MCF 10A (cell line): ENCODE measurements around the gene ZNF275. TPM values are rescaled to one million over a fixed set of nuclear protein-coding genes. Genes with fewer than 3 reads are reported as not detected.

Source experiments
- BruUV-seq: library from RNA; stranded (reverse); fragments of 400-500 nt; replicated peaks from 2 replicates; lab custom pipeline; 2021; lab: Mats Ljungman, UMichigan
- CTCF ChIA-PET: fragments of 300-600 bp; sonication (Branson Sonifier 250); formaldehyde crosslinking; extraction: SDS; loops from one replicate; lab custom pipeline; 2021; ENCODE audit warnings: antibody characterized with exemption, inconsistent platforms; lab: Yijun Ruan, JAX
- POLR2A ChIA-PET: fragments of 300-600, 350-650 bp; sonication (Branson Sonifier 250); formaldehyde crosslinking; extraction: SDS; loops from one replicate; lab custom pipeline; 2020; ENCODE audit warnings: antibody characterized with exemption, inconsistent platforms; lab: Yijun Ruan, JAX
- DNase-seq: peaks from one replicate; pipeline ENCODE4 v3.0.0-alpha.2; 2018; ENCODE audit not compliant: unreplicated experiment
- H3K27ac Mint-ChIP-seq: one replicate; pipeline ENCODE4 v1.8.0; 2022; ENCODE audit warnings: mild to moderate bottlenecking, low read depth, mixed read lengths; ENCODE audit not compliant: unreplicated experiment
- H3K27me3 Mint-ChIP-seq: one replicate; pipeline ENCODE4 v1.8.0; 2022; ENCODE audit warnings: mixed read lengths; ENCODE audit not compliant: insufficient read depth, unreplicated experiment
- H3K36me3 Mint-ChIP-seq: one replicate; pipeline ENCODE4 v1.8.0; 2022; ENCODE audit warnings: mild to moderate bottlenecking, moderate library complexity, mixed read lengths; ENCODE audit not compliant: insufficient read depth, unreplicated experiment
- H3K4me1 Mint-ChIP-seq: one replicate; pipeline ENCODE4 v1.8.0; 2022; ENCODE audit warnings: mixed read lengths; ENCODE audit not compliant: insufficient read depth, unreplicated experiment
- H3K4me3 Mint-ChIP-seq: one replicate; pipeline ENCODE4 v1.8.0; 2022; ENCODE audit warnings: mild to moderate bottlenecking, moderate library complexity, mixed read lengths; ENCODE audit not compliant: unreplicated experiment
- H3K9me3 Mint-ChIP-seq: one replicate; pipeline ENCODE4 v1.8.0; 2022; ENCODE audit warnings: mixed read lengths; ENCODE audit not compliant: unreplicated experiment
- intact Hi-C: fragments of 100-400 bp; cut with micrococcal nuclease; formaldehyde crosslinking; loops from 2 replicates; pipeline ENCODE4 v1.14.1; 2022
- total RNA-seq: library from RNA; stranded (reverse); gene quantifications from 2 replicates; pipeline ENCODE4 v1.2.3, GENCODE V29; 2022
- TF ChIP-seq, protein P1 (sequence below): fragments of 200-600 bp; IDR thresholded peaks from one replicate; pipeline ENCODE4 v1.8.0; 2022; ENCODE audit warnings: antibody characterized with exemption, mild to moderate bottlenecking; ENCODE audit not compliant: unreplicated experiment

Gene ZNF275
- total RNA-seq, 1 experiment from 2014 or later: 10.7 TPM

DNA sequence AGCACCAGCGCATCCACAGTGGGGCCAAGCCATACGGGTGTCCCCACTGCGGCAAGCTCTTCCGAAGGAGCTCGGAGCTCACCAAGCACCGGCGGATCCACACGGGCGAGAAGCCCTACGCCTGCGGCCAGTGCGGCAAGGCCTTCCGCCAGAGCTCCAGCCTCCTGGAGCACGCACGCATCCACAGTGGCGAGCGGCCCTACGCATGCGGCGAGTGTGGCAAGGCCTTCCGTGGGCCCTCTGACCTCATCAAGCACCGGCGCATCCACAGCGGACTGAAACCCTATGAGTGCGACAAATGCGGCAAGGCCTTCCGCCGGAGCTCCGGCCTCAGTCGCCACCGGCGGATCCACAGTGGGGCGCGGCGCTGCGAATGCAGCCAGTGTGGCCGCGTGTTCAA lies 13.6 kb downstream of the ZNF275 start:
- H3K27ac Mint-ChIP-seq: no peak overlapping the region
- TF ChIP-seq, protein P1, sequence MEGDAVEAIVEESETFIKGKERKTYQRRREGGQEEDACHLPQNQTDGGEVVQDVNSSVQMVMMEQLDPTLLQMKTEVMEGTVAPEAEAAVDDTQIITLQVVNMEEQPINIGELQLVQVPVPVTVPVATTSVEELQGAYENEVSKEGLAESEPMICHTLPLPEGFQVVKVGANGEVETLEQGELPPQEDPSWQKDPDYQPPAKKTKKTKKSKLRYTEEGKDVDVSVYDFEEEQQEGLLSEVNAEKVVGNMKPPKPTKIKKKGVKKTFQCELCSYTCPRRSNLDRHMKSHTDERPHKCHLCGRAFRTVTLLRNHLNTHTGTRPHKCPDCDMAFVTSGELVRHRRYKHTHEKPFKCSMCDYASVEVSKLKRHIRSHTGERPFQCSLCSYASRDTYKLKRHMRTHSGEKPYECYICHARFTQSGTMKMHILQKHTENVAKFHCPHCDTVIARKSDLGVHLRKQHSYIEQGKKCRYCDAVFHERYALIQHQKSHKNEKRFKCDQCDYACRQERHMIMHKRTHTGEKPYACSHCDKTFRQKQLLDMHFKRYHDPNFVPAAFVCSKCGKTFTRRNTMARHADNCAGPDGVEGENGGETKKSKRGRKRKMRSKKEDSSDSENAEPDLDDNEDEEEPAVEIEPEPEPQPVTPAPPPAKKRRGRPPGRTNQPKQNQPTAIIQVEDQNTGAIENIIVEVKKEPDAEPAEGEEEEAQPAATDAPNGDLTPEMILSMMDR: no peak
- intact Hi-C loops: no loop called here
- H3K9me3 Mint-ChIP-seq: no peaks in the 10 kb centered on the region
- no peaks in the 10 kb centered on the region for H3K27me3 Mint-ChIP-seq
- ChIA-PET CTCF (interaction anchor here (0.6 kb wide), 2 partner anchors 52 to 577 kb away, joined by 3 read pairs; no protein-coding TSS in a partner anchor), POLR2A (no interaction called here)
- DNase-seq: no peak
- no peak overlapping the region for H3K4me3 Mint-ChIP-seq
- peaks cover 24% of the 10 kb centered on the region for H3K36me3 Mint-ChIP-seq
- no TSS peak for BruUV-seq
- no peaks in the 10 kb centered on the region for H3K4me1 Mint-ChIP-seq

GRCh38 chrX:153348421-153348820 lies 14.5 kb downstream of the ZNF275 start:
- no peaks in the 10 kb centered on the region for H3K9me3 Mint-ChIP-seq
- peaks cover 24% of the 10 kb centered on the region for H3K36me3 Mint-ChIP-seq
- H3K27ac Mint-ChIP-seq: no peak overlapping the region
- intact Hi-C loops: no loop called here
- no peak for DNase-seq
- TF ChIP-seq, protein P1: no peak
- H3K4me1 Mint-ChIP-seq: no peaks in the 10 kb centered on the region
- no peaks in the 10 kb centered on the region for H3K27me3 Mint-ChIP-seq
- CTCF ChIA-PET: no interaction called here
- POLR2A ChIA-PET: no interaction called here
- BruUV-seq: no TSS peak
- H3K4me3 Mint-ChIP-seq: no peak overlapping the region

GRCh38 chrX:153349952-153350351 lies 16.0 kb downstream of the ZNF275 start:
- no peak for DNase-seq
- peaks cover 24% of the 10 kb centered on the region for H3K36me3 Mint-ChIP-seq
- intact Hi-C loops: no loop called here
- ChIA-PET CTCF (interaction anchor here (0.8 to 1.1 kb wide), 2 partner anchors 12 to 1158 kb away, joined by 3 to 5 read pairs; no protein-coding TSS in a partner anchor), POLR2A (interaction anchor here (1.1 kb wide), 1 partner anchor 11 kb away, joined by 4 read pairs; no protein-coding TSS in a partner anchor)
- H3K9me3 Mint-ChIP-seq: no peaks in the 10 kb centered on the region
- H3K27ac Mint-ChIP-seq: no peak overlapping the region
- TF ChIP-seq, protein P1: no peak
- BruUV-seq: no TSS peak
- H3K4me1 Mint-ChIP-seq: no peaks in the 10 kb centered on the region
- H3K4me3 Mint-ChIP-seq: no peak overlapping the region
- no peaks in the 10 kb centered on the region for H3K27me3 Mint-ChIP-seq

GRCh38 chrX:153351981-153352380 lies 18.0 kb downstream of the ZNF275 start:
- Mint-ChIP-seq H3K4me3 (no peak overlapping the region), H3K27me3 (no peaks in the 10 kb centered on the region), H3K36me3 (peaks cover 5% of the 10 kb centered on the region), H3K9me3 (no peaks in the 10 kb centered on the region), H3K27ac (no peak overlapping the region), H3K4me1 (no peaks in the 10 kb centered on the region)
- no TSS peak for BruUV-seq
- ChIA-PET POLR2A (no interaction called here), CTCF (no interaction called here)
- no peak for DNase-seq
- TF ChIP-seq, protein P1: no peak
- intact Hi-C loops: no loop called here
